SK-N-SH (cell line): ENCODE data around the gene ATG9A. TPM values are rescaled to one million over a fixed set of nuclear protein-coding genes. Genes with fewer than 3 reads are reported as not detected.

Experiments used
- CTCF ChIA-PET: fragments of 300-600, 350-600 bp; formaldehyde crosslinking; extraction: SDS; loops from one replicate; lab custom pipeline; 2021; lab: Yijun Ruan, JAX
- POLR2A ChIA-PET: fragments of 350-600 bp; sonication (Branson Sonifier 250); formaldehyde crosslinking; extraction: SDS; loops from one replicate; lab custom pipeline; 2020; ENCODE audit warnings: antibody characterized with exemption, inconsistent platforms; lab: Yijun Ruan, JAX
- DNase-seq: peaks from one replicate; pipeline ENCODE4 v3.0.0; 2012
- H2AFZ ChIP-seq: fragments of 200-600 bp; sonication (generic); 2 replicates; pipeline ENCODE4 v1.8.1; 2016; ENCODE audit warnings: antibody characterized with exemption, mild to moderate bottlenecking, low read depth
- H3F3A ChIP-seq: fragments of 200-600 bp; sonication (generic); replicated peaks from 2 replicates; pipeline ENCODE3; 2016; ENCODE audit warnings: antibody characterized with exemption, mild to moderate bottlenecking; ENCODE audit not compliant: insufficient read depth
- H3K27ac ChIP-seq, 2 experiments: fragments of 200-500 bp in 1 of 2; fragments of 200-600 bp in 1 of 2; sonication (Bioruptor generic) in 1 of 2; sonication (generic), shearing (Covaris generic) in 1 of 2; 2 replicates each; pipeline versions ENCODE4 v1.5.1 to v1.6.1; 2014 to 2016; ENCODE audit warnings: low read depth in 2 of 2, inconsistent platforms in 1 of 2, low read length in 1 of 2, mild to moderate bottlenecking in 1 of 2, mixed read lengths in 1 of 2
- H3K27me3 ChIP-seq: fragments of 200-600 bp; sonication (generic), shearing (Covaris generic); 2 replicates; pipeline ENCODE4 v1.6.1; 2016; ENCODE audit warnings: mixed run types; ENCODE audit not compliant: insufficient read depth
- H3K36me3 ChIP-seq, 2 experiments: fragments of 200-500 bp in 1 of 2; fragments of 200-600 bp in 1 of 2; sonication (Bioruptor generic) in 1 of 2; sonication (generic) in 1 of 2; replicated peaks in 1 of 2; 2 replicates each; pipeline versions ENCODE3 to v1.5.1; 2014 to 2016; ENCODE audit warnings: low read length in 1 of 2, mild to moderate bottlenecking in 1 of 2; ENCODE audit not compliant: insufficient read depth in 2 of 2, control insufficient read depth in 1 of 2
- H3K4me1 ChIP-seq, 2 experiments: fragments of 200-500 bp in 1 of 2; fragments of 200-600 bp in 1 of 2; sonication (Bioruptor generic) in 1 of 2; sonication (generic), shearing (Covaris generic) in 1 of 2; 2 replicates each; pipeline versions ENCODE4 v1.5.1 to v1.6.1; 2014 to 2016; ENCODE audit warnings: low read depth in 1 of 2, low read length in 1 of 2, mixed run types in 1 of 2; ENCODE audit not compliant: insufficient read depth in 2 of 2, control insufficient read depth in 1 of 2
- H3K4me2 ChIP-seq: fragments of 200-600 bp; sonication (generic), shearing (Covaris generic); 2 replicates; pipeline ENCODE4 v1.6.1; 2017; ENCODE audit warnings: mixed run types
- H3K4me3 ChIP-seq, 2 experiments: fragments of 200-500 bp in 1 of 2; fragments of 200-600 bp in 1 of 2; sonication (Bioruptor generic) in 1 of 2; sonication (generic), shearing (Covaris generic) in 1 of 2; 2 replicates each; pipeline versions ENCODE4 v1.5.1 to v1.8.1; 2014 to 2016; ENCODE audit warnings: low read depth in 2 of 2, inconsistent platforms in 1 of 2, low read length in 1 of 2, mild to moderate bottlenecking in 1 of 2, mixed read lengths in 1 of 2, moderate library complexity in 1 of 2
- H3K79me2 ChIP-seq: fragments of 200-600 bp; sonication (generic); 2 replicates; pipeline ENCODE4 v1.8.1; 2017; ENCODE audit warnings: mild to moderate bottlenecking; ENCODE audit not compliant: insufficient read depth
- H3K9ac ChIP-seq: fragments of 200-600 bp; sonication (generic); 2 replicates; pipeline ENCODE4 v1.6.1; 2017; ENCODE audit warnings: mixed run types
- H3K9me2 ChIP-seq: fragments of 200-600 bp; sonication (generic); 2 replicates; pipeline ENCODE4 v1.6.1; 2017; ENCODE audit warnings: mixed run types
- H3K9me3 ChIP-seq: fragments of 200-600 bp; sonication (generic); 2 replicates; pipeline ENCODE4 v1.6.1; 2017; ENCODE audit warnings: mixed run types, mild to moderate bottlenecking, moderate library complexity
- H4K20me1 ChIP-seq: fragments of 200-600 bp; sonication (generic); 2 replicates; pipeline ENCODE4 v1.6.1; 2017; ENCODE audit warnings: mild to moderate bottlenecking, mixed run types; ENCODE audit not compliant: insufficient read depth
- CHD2 ChIP-seq: fragments of 150-350 bp; IDR thresholded peaks from 2 replicates; pipeline ENCODE4 v1.6.1; 2018; ENCODE audit warnings: low read length; ENCODE audit not compliant: partially characterized antibody
- ELF1 ChIP-seq: IDR thresholded peaks from 2 replicates; pipeline ENCODE4 v1.4.0; 2012
- EZH2phosphoT487 ChIP-seq: fragments of 200-600 bp; sonication (generic); IDR thresholded peaks from 2 replicates; pipeline ENCODE4 v1.6.1; 2017; ENCODE audit warnings: low read depth, mixed run types, mild to moderate bottlenecking, antibody characterized with exemption, moderate library complexity, borderline replicate concordance
- FOXM1 ChIP-seq: IDR thresholded peaks from 2 replicates; pipeline ENCODE4 v1.4.0; 2012; ENCODE audit warnings: low read depth, mild to moderate bottlenecking
- GABPA ChIP-seq: IDR thresholded peaks from 2 replicates; pipeline ENCODE4 v1.4.0; 2012; ENCODE audit warnings: low read depth, mild to moderate bottlenecking
- GATA2 ChIP-seq: sonication (generic); formaldehyde crosslinking; IDR thresholded peaks from 2 replicates; pipeline ENCODE4 v1.5.0; 2020; ENCODE audit warnings: mild to moderate bottlenecking, missing genetic modification reagents
- IRF3 ChIP-seq: fragments of 150-350 bp; IDR thresholded peaks from 2 replicates; pipeline ENCODE4 v1.6.1; 2016; ENCODE audit warnings: mild to moderate bottlenecking, low read depth, low read length
- MXI1 ChIP-seq: IDR thresholded peaks from 2 replicates; pipeline ENCODE4 v1.6.1; 2012; ENCODE audit warnings: mild to moderate bottlenecking, low read depth, low read length, improper control_type of control experiment
- NFIC ChIP-seq: IDR thresholded peaks from 2 replicates; pipeline ENCODE4 v1.4.0; 2012; ENCODE audit warnings: borderline replicate concordance
- NRF1 ChIP-seq: IDR thresholded peaks from 2 replicates; pipeline ENCODE4 v1.6.1; 2012; ENCODE audit warnings: low read depth, mild to moderate bottlenecking, low read length
- POLR2AphosphoS5 ChIP-seq: IDR thresholded peaks from 2 replicates; pipeline ENCODE4 v1.6.1; 2012; ENCODE audit warnings: low read depth, low read length
- RAD21 ChIP-seq: IDR thresholded peaks from 2 replicates; pipeline ENCODE4 v1.6.1; 2012; ENCODE audit warnings: mild to moderate bottlenecking, low read length
- RCOR1 ChIP-seq: fragments of 150-350 bp; IDR thresholded peaks from 2 replicates; pipeline ENCODE4 v1.6.1; 2017; ENCODE audit warnings: antibody characterized with exemption, low read length
- RXRA ChIP-seq: IDR thresholded peaks from 2 replicates; pipeline ENCODE4 v1.4.0; 2012; ENCODE audit warnings: low read depth, mild to moderate bottlenecking, borderline replicate concordance
- SIN3A ChIP-seq: IDR thresholded peaks from 2 replicates; pipeline ENCODE4 v1.6.1; 2012; ENCODE audit warnings: low read depth, mild to moderate bottlenecking, low read length, moderate library complexity, borderline replicate concordance
- TAF1 ChIP-seq: IDR thresholded peaks from 2 replicates; pipeline ENCODE4 v1.6.1; 2012; ENCODE audit warnings: low read depth, mild to moderate bottlenecking, low read length, moderate library complexity, borderline replicate concordance
- USF1 ChIP-seq: IDR thresholded peaks from 2 replicates; pipeline ENCODE4 v1.4.0; 2012; ENCODE audit warnings: low read depth, borderline replicate concordance
- whole genome bisulfite sequencing: methylation state at CpG from one replicate; pipeline ENCODE4 v1.1.6; 2017; ENCODE audit warnings: low lambda C conversion rate; 5-methylcytosine and 5-hydroxymethylcytosine counted together
- polyA plus RNA-seq, 3 experiments: library from polyadenylated mRNA; depleted of rRNA; stranded (reverse); fragments of >200 nt; gene quantifications; 2 replicates each; pipeline ENCODE4 v1.2.3, GENCODE V29; 2012
- TF ChIP-seq, protein P1 (sequence below): IDR thresholded peaks from 2 replicates; pipeline ENCODE4 v1.4.0; 2012; ENCODE audit warnings: low read depth
- TF ChIP-seq, protein P2 (sequence below): fragments of 200-600 bp; sonication (generic); IDR thresholded peaks from 2 replicates; pipeline ENCODE4 v1.6.1; 2017; ENCODE audit warnings: antibody characterized with exemption, mild to moderate bottlenecking, moderate library complexity
- TF ChIP-seq, protein P3 (sequence below): IDR thresholded peaks from 2 replicates; pipeline ENCODE4 v1.6.1; 2012; ENCODE audit warnings: mild to moderate bottlenecking, low read depth, low read length, moderate library complexity

Gene ATG9A
- polyA plus RNA-seq, 1 of the 3 experiments (the other 2 are of a cell fraction), result 29.6 TPM

DNA sequence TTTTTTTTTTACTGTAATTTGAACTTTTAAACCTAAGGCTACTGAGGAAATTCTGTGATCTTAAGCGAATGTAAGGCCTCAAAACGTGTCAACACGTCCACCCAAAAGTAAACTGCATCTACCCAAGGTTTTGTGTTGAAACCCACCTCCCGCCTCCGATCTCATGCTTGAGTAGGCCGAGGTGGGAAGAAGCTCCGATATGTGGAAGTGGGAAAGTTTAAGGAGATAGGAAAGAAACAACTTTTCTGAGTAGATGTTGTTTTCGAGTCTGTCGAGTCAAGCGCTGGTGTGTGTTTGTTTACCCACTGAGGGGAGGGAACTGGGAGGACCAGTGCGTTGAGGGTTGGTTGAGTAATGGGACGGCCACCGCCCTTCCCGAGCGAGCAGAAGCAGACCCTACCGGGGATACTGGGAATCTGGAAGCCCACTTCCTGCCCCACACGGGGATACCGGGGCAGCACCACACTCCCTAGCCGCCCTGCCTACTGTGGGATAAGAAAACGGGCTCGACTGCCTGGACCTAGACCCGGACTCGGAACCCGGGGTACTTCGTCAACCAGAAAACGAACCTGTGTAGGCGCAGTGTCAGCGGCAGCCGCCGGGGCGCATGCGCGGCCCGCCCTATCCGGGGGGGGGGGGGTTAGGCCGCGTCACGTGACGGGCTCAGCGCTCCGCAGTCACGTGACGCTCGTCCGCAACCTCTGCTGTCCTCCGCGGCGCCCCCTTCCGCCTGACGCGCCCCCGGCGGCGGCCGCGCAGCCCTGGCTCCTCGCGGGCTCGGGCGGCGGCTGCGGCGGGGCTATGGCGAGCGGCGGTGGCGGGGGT lies 51.7 kb downstream of the ATG9A start, which contains the start of gene RETREG2 (continued):
- TF ChIP-seq RCOR1 (peak; percentile 57), EZH2phosphoT487 (no peak), FOXM1 (no peak), NRF1 (peak; percentile 85), RXRA (no peak), RAD21 (no peak), IRF3 (no peak)
- TF ChIP-seq, protein P1, sequence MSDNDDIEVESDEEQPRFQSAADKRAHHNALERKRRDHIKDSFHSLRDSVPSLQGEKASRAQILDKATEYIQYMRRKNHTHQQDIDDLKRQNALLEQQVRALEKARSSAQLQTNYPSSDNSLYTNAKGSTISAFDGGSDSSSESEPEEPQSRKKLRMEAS, result 0 out of 2 replicates have a peak, but pooled peaks have one; percentile 16
- TF ChIP-seq, protein P2, sequence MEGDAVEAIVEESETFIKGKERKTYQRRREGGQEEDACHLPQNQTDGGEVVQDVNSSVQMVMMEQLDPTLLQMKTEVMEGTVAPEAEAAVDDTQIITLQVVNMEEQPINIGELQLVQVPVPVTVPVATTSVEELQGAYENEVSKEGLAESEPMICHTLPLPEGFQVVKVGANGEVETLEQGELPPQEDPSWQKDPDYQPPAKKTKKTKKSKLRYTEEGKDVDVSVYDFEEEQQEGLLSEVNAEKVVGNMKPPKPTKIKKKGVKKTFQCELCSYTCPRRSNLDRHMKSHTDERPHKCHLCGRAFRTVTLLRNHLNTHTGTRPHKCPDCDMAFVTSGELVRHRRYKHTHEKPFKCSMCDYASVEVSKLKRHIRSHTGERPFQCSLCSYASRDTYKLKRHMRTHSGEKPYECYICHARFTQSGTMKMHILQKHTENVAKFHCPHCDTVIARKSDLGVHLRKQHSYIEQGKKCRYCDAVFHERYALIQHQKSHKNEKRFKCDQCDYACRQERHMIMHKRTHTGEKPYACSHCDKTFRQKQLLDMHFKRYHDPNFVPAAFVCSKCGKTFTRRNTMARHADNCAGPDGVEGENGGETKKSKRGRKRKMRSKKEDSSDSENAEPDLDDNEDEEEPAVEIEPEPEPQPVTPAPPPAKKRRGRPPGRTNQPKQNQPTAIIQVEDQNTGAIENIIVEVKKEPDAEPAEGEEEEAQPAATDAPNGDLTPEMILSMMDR, result peak; percentile 39
- TF ChIP-seq, all 33 proteins: peak for 14

- Histone ChIP-seq H3K4me1 (peaks cover 0 to 17% of the 10 kb centered on the region in 2 experiments; a peak in 2 of 4 replicates), H3K9ac (peak within 1 kb of the TSS; percentile 77), H3K9me2 (no peaks in the 10 kb centered on the region), H3F3A (peaks cover 4% of the 10 kb centered on the region), H2AFZ (peak within 1 kb of the TSS; percentile 91), H3K36me3 (peaks cover 33 to 52% of the 10 kb centered on the region in 2 experiments), H3K27ac (peak within 1 kb of the TSS; percentile 95 to 97), H3K4me2 (peak within 1 kb of the TSS; percentile 96), H3K27me3 (no peaks in the 10 kb centered on the region), H3K4me3 (peak within 1 kb of the TSS; percentile 80 to 89), H4K20me1 (peaks cover 10% of the 10 kb centered on the region), H3K9me3 (no peaks in the 10 kb centered on the region), H3K79me2 (peaks cover 38% of the 10 kb centered on the region)
- CTCF ChIA-PET, result interaction anchor here (0.6 to 8.7 kb wide), 14 partner anchors 11 to 279 kb away, joined by 3 to 104 read pairs (median 6); partner anchors contain the start of genes NHEJ1 and ZFAND2B
- WGBS, result 2% methylated on average over 36 of the region's 69 CpGs
- POLR2A ChIA-PET, result interaction anchor here (0.6 to 2.3 kb wide), 13 partner anchors 13 to 307 kb away, joined by 3 to 13 read pairs (median 4); partner anchors contain the start of genes ABCB6, ANKZF1, ATG9A and DNAJB2
- DNase-seq, result peak; percentile 92
- TF ChIP-seq MXI1 (peak; percentile 42; the same call in 1 of the 2 replicates), EZH2phosphoT487 (no peak), CHD2 (peak; percentile 7), GABPA (peak; percentile 79), NFIC (no peak), POLR2AphosphoS5 (peak; percentile 72), USF1 (peak; percentile 29; the same call in 1 of the 2 replicates), TAF1 (peak; percentile 49; the same call in 1 of the 2 replicates), SIN3A (peak; percentile 62; the same call in 1 of the 2 replicates), GATA2 (CRISPR knock-in tag) (no peak), ELF1 (peak; percentile 79; the same call in 1 of the 2 replicates)
- TF ChIP-seq, protein P1, result peak; percentile 67
- TF ChIP-seq, protein P3, sequence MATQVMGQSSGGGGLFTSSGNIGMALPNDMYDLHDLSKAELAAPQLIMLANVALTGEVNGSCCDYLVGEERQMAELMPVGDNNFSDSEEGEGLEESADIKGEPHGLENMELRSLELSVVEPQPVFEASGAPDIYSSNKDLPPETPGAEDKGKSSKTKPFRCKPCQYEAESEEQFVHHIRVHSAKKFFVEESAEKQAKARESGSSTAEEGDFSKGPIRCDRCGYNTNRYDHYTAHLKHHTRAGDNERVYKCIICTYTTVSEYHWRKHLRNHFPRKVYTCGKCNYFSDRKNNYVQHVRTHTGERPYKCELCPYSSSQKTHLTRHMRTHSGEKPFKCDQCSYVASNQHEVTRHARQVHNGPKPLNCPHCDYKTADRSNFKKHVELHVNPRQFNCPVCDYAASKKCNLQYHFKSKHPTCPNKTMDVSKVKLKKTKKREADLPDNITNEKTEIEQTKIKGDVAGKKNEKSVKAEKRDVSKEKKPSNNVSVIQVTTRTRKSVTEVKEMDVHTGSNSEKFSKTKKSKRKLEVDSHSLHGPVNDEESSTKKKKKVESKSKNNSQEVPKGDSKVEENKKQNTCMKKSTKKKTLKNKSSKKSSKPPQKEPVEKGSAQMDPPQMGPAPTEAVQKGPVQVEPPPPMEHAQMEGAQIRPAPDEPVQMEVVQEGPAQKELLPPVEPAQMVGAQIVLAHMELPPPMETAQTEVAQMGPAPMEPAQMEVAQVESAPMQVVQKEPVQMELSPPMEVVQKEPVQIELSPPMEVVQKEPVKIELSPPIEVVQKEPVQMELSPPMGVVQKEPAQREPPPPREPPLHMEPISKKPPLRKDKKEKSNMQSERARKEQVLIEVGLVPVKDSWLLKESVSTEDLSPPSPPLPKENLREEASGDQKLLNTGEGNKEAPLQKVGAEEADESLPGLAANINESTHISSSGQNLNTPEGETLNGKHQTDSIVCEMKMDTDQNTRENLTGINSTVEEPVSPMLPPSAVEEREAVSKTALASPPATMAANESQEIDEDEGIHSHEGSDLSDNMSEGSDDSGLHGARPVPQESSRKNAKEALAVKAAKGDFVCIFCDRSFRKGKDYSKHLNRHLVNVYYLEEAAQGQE, result peak; percentile 31
Observed at GRCh38 chr2:219176818-219177551, 52.5 kb downstream of the ATG9A start, which contains the start of gene CNPPD1. CNPPD1 (minus strand) TSS chr2:219176925; CDS start chr2:219176828, 97 bp downstream.
